Uterus (tissue), 4 donors: ENCODE results near the gene SP2. TPM values are rescaled to one million over a fixed set of nuclear protein-coding genes. Genes with fewer than 3 reads are reported as not detected.

ENCODE experiments used
- DNase-seq, 2 donors: peaks; one replicate each; pipeline ENCODE4 v3.0.0-alpha.2; 2019 to 2020
- H3K27ac ChIP-seq, 2 donors: fragments of 200-600 bp; sonication (generic); 1 replicate in 1 of 2; 2 replicates in 1 of 2; pipeline ENCODE4 v1.5.1; 2016 to 2018
- H3K27me3 ChIP-seq, 2 donors: fragments of 200-600 bp; sonication (generic); one replicate each; pipeline ENCODE4 v1.5.1; 2018 to 2019; ENCODE audit warnings: control low read depth in 1 of 2
- H3K36me3 ChIP-seq, 2 donors: fragments of 200-600 bp; sonication (generic); one replicate each; pipeline ENCODE4 v1.5.1; 2019; ENCODE audit warnings: control low read depth in 1 of 2
- H3K4me1 ChIP-seq, 2 donors: fragments of 200-600 bp; sonication (generic); one replicate each; pipeline ENCODE4 v1.5.1; 2018 to 2019; ENCODE audit warnings: control low read depth in 1 of 2
- H3K4me3 ChIP-seq, 2 donors: fragments of 200-600 bp; sonication (generic); 1 replicate in 1 of 2; 2 replicates in 1 of 2; pipeline ENCODE4 v1.5.1; 2018 to 2019; ENCODE audit warnings: mild to moderate bottlenecking in 1 of 2
- H3K9me3 ChIP-seq, 2 donors: fragments of 200-600 bp; sonication (generic); one replicate each; pipeline ENCODE4 v1.5.1; 2019; ENCODE audit warnings: control low read depth in 1 of 2
- CTCF ChIP-seq, 4 experiments: fragments of 200-600 bp in 2 of 4; fragments of 450-650 bp in 2 of 4; sonication (generic) in 2 of 4; IDR thresholded peaks; one replicate each; pipeline ENCODE4 v1.5.1; 2016 to 2019; ENCODE audit warnings: antibody characterized with exemption in 4 of 4, mild to moderate bottlenecking in 2 of 4, moderate library complexity in 1 of 4
- POLR2A ChIP-seq, 2 donors: fragments of 450-650 bp; IDR thresholded peaks; one replicate each; pipeline ENCODE4 v1.6.1; 2016; ENCODE audit warnings: antibody characterized with exemption in 2 of 2, mild to moderate bottlenecking in 1 of 2, moderate library complexity in 1 of 2
- intact Hi-C: fragments of 100-400 bp; cut with DNase I; formaldehyde crosslinking; loops from one replicate; pipeline ENCODE4 v1.15.1; 2023; ENCODE audit warnings: low total_unique reads
- total RNA-seq, 4 donors: library from RNA; depleted of rRNA in 3 of 4; stranded (reverse); fragments of >200 nt in 3 of 4; gene quantifications; one replicate each; pipeline versions ENCODE4 v1.1.0 to v1.2.4, GENCODE V29; 2014 to 2023
- donor health status: DM: yes; HTN: yes; CAD: no.

The SP2 gene
- total RNA-seq, 4 donors from 2014 or later = 0.88 to 18.7 (median 1.3) TPM

- no peak overlapping the region for H3K27ac ChIP-seq
- H3K4me1 ChIP-seq = no peaks in the 10 kb centered on the region
- TF ChIP-seq CTCF (IDR thresholded peaks at IDR 0.05) (peak; percentile 32 to 61 (median 48)), POLR2A (IDR thresholded peaks at IDR 0.05) (no peak)
- intact Hi-C loops = no loop called here
- H3K27me3 ChIP-seq = no peaks in the 10 kb centered on the region
- H3K36me3 ChIP-seq = no peaks in the 10 kb centered on the region
- peak; percentile 41 to 50 for DNase-seq
- H3K9me3 ChIP-seq = no peaks in the 10 kb centered on the region
- H3K4me3 ChIP-seq = no peak overlapping the region
These were observed 50.9 kb downstream of the SP2 start for GRCh38 chr17:47946929-47947397.

- Histone ChIP-seq H3K4me3 (no peak overlapping the region), H3K36me3 (no peaks in the 10 kb centered on the region), H3K9me3 (no peaks in the 10 kb centered on the region), H3K4me1 (no peaks in the 10 kb centered on the region), H3K27ac (peak overlapping the region in 1 of 2 donors; percentile 72), H3K27me3 (no peaks in the 10 kb centered on the region)
- no peak for DNase-seq
- intact Hi-C loops = no loop called here
- TF ChIP-seq POLR2A (IDR thresholded peaks at IDR 0.05) = no peak
- TF ChIP-seq CTCF (IDR thresholded peaks at IDR 0.05) = no peak
These were observed 52.7 kb downstream of the SP2 start for GRCh38 chr17:47948706-47949196.

GRCh38 chr17:47949197-47949759 is 53.2 kb downstream of the SP2 start:
- no peaks in the 10 kb centered on the region for H3K9me3 ChIP-seq
- DNase-seq = peak; percentile 83 to 90
- intact Hi-C loops = no loop called here
- peak overlapping the region in 1 of 2 donors; percentile 24 for H3K4me3 ChIP-seq
- no peaks in the 10 kb centered on the region for H3K27me3 ChIP-seq
- TF ChIP-seq CTCF (IDR thresholded peaks at IDR 0.05) (peak; percentile 89 to 93 (median 92)), POLR2A (IDR thresholded peaks at IDR 0.05) (peak in 1 of 2 donors; percentile 17)
- H3K27ac ChIP-seq = peak overlapping the region; percentile 69 to 72
- H3K36me3 ChIP-seq = no peaks in the 10 kb centered on the region
- no peaks in the 10 kb centered on the region for H3K4me1 ChIP-seq

GRCh38 chr17:47949946-47950345 is 53.9 kb downstream of the SP2 start:
- DNase-seq = no peak
- intact Hi-C loops = no loop called here
- Histone ChIP-seq H3K4me1 (no peaks in the 10 kb centered on the region), H3K4me3 (no peak overlapping the region), H3K36me3 (no peaks in the 10 kb centered on the region), H3K27me3 (no peaks in the 10 kb centered on the region), H3K27ac (peak overlapping the region; percentile 69 to 72), H3K9me3 (no peaks in the 10 kb centered on the region)
- TF ChIP-seq CTCF (IDR thresholded peaks at IDR 0.05) = no peak
- TF ChIP-seq POLR2A (IDR thresholded peaks at IDR 0.05) = no peak

GRCh38 chr17:47950448-47950847 is 54.4 kb downstream of the SP2 start:
- Histone ChIP-seq H3K27ac (no peak overlapping the region), H3K27me3 (no peaks in the 10 kb centered on the region), H3K4me1 (no peaks in the 10 kb centered on the region), H3K36me3 (no peaks in the 10 kb centered on the region), H3K9me3 (no peaks in the 10 kb centered on the region), H3K4me3 (no peak overlapping the region)
- intact Hi-C loops = no loop called here
- no peak for DNase-seq
- TF ChIP-seq CTCF (IDR thresholded peaks at IDR 0.05) = no peak
- no peak for TF ChIP-seq POLR2A (IDR thresholded peaks at IDR 0.05)
